HCT116 (cell line): ENCODE data around the gene TK2.

Experiments used
- CEBPB ChIP-seq: IDR thresholded peaks from 2 replicates; pipeline ENCODE4 v1.6.1; 2012; ENCODE audit warnings: low read depth
- EZH2 ChIP-seq: fragments of 200-600 bp; sonication (generic); IDR thresholded peaks from 2 replicates; pipeline ENCODE4 v1.6.1; 2017; ENCODE audit warnings: antibody characterized with exemption, mixed run types
- FOSL1 ChIP-seq: IDR thresholded peaks from 2 replicates; pipeline ENCODE4 v1.6.1; 2012; ENCODE audit warnings: low read depth
- POLR2A ChIP-seq: IDR thresholded peaks from 2 replicates; pipeline ENCODE4 v1.7.0; 2011; ENCODE audit warnings: borderline replicate concordance; ENCODE audit not compliant: insufficient read depth, insufficient read length; ENCODE audit errors: extremely low read depth
- TF ChIP-seq, protein P1 (sequence below), 3 experiments: fragments of 200-600 bp in 1 of 3; sonication (generic) in 1 of 3; IDR thresholded peaks in 2 of 3; conservative IDR thresholded peaks in 1 of 3; 2 replicates each; pipeline ENCODE4 v1.5.1; 2012 to 2017; ENCODE audit warnings: low read depth in 2 of 3, low read length in 2 of 3, antibody characterized with exemption in 1 of 3, borderline replicate concordance in 1 of 3, control low read depth in 1 of 3, mild to moderate bottlenecking in 1 of 3, mixed read lengths in 1 of 3, mixed run types in 1 of 3, moderate library complexity in 1 of 3; ENCODE audit not compliant: insufficient read depth in 1 of 3

DNA sequence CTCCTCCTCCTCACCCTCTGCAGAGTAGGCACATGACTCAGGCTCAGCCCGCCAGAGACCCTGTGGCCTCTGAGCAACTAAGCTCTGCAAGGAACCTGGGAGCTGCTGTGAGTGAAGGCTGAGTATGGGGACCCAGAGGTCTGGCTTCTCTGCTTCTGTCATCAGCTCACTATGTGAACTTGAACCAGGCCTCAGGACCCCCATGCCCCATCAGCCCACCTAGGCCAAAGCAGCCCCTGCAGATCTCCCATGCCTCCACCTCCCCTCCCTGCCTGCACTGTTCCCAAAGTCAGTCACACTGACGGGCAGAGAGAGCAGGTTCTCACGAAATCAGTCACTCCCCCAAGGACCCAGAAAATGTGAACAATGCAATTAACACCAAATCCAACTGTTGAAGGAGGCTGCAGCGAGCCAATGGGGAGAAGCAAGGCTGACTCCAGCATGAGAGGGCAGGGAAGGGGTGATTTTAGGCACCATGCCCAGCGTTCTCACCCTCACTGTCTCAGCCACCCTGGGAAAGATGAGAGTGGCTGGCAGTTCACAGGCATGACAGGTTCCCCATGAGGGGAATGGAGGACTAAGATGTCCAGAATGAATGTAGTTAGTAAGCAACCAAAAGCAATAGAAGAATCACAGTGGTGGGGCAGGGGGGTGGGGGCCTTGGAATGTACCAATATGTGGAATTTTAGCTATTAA is 62.2 kb downstream of the TK2 start:
- TF ChIP-seq POLR2A: no peak
- TF ChIP-seq EZH2: no peak
- TF ChIP-seq, protein P1, sequence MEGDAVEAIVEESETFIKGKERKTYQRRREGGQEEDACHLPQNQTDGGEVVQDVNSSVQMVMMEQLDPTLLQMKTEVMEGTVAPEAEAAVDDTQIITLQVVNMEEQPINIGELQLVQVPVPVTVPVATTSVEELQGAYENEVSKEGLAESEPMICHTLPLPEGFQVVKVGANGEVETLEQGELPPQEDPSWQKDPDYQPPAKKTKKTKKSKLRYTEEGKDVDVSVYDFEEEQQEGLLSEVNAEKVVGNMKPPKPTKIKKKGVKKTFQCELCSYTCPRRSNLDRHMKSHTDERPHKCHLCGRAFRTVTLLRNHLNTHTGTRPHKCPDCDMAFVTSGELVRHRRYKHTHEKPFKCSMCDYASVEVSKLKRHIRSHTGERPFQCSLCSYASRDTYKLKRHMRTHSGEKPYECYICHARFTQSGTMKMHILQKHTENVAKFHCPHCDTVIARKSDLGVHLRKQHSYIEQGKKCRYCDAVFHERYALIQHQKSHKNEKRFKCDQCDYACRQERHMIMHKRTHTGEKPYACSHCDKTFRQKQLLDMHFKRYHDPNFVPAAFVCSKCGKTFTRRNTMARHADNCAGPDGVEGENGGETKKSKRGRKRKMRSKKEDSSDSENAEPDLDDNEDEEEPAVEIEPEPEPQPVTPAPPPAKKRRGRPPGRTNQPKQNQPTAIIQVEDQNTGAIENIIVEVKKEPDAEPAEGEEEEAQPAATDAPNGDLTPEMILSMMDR (IDR thresholded peaks at IDR 0.05 in 2 of 3, conservative IDR thresholded peaks at IDR 0.05 in 1 of 3; ENCODE audit: borderline replicate concordance in 1 of 3, insufficient read depth in 1 of 3, low read depth in 2 of 3, low read length in 2 of 3): no peak
- TF ChIP-seq CEBPB: no peak
- TF ChIP-seq FOSL1: no peak
